Urinary bladder (tissue), 4 donors: ENCODE measurements around the gene SPOCK3. TPM values are rescaled to one million over a fixed set of nuclear protein-coding genes. Genes with fewer than 3 reads are reported as not detected.

Experiments used
- DNase-seq: peaks from one replicate; pipeline ENCODE4 v3.0.0-alpha.2; 2015; ENCODE audit errors: extremely low spot score
- H3K27ac ChIP-seq: one replicate; pipeline ENCODE4 v1.5.1; 2013; ENCODE audit warnings: low read depth, mild to moderate bottlenecking, moderate library complexity
- H3K36me3 ChIP-seq: one replicate; pipeline ENCODE4 v1.6.1; 2013; ENCODE audit warnings: mild to moderate bottlenecking, moderate library complexity; ENCODE audit not compliant: insufficient read depth
- H3K4me1 ChIP-seq: one replicate; pipeline ENCODE4 v1.6.1; 2013; ENCODE audit warnings: mild to moderate bottlenecking, moderate library complexity; ENCODE audit not compliant: insufficient read depth
- H3K4me3 ChIP-seq: one replicate; pipeline ENCODE4 v1.5.1; 2013; ENCODE audit warnings: low read depth, low read length
- WGBS: extraction: QIAGEN DNeasy Blood & Tissue Kit; methylation state at CpG from one replicate; pipeline ENCODE4 v1.1.7; 2013; 5-methylcytosine and 5-hydroxymethylcytosine counted together
- polyA plus RNA-seq: library from polyadenylated mRNA; stranded (reverse); fragments of 200-250 nt; gene quantifications from one replicate; pipeline ENCODE4 v1.2.3, GENCODE V29; 2013
- total RNA-seq: library from RNA; depleted of rRNA; stranded (reverse); fragments of >200 nt; gene quantifications from one replicate; pipeline ENCODE4 v1.2.3, GENCODE V29; 2014
- donor health status: healthy with polysubstance abuse.
- donor health status: healthy.

The SPOCK3 gene
- total and polyA plus RNA-seq, 2 donors, result 2.9 to 12.1 TPM

GRCh38 chr4:167052631-167053091 lies 181.6 kb downstream of the SPOCK3 start:
- Histone ChIP-seq H3K4me1 (no peaks in the 10 kb centered on the region), H3K27ac (no peak overlapping the region), H3K36me3 (no peaks in the 10 kb centered on the region), H3K4me3 (no peak overlapping the region)
- WGBS, result 49% methylated on average over 1 of the region's 1 CpG
- DNase-seq, result no peak

DNA sequence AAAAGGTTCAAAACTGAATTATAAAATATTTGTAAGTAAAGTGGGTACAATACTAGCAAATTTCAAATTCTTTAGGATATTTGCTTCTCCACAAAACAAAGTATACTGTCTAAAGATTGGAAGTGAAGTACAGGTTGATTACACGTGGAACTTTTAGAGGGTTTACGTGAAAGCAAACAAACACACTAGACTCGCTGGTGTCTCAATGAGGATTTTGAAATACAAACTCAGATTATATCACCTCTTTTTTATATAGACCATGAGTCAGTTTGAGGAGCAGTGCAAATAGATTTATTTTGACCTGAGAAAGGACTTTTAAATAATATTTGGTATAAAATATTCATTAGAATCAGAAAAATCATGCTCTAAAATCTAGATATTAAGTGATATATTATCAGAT lies 185.0 kb downstream of the SPOCK3 start:
- 75% methylated on average over 3 of the region's 3 CpGs for WGBS
- DNase-seq, result no peak
- H3K27ac ChIP-seq, result no peak overlapping the region
- no peaks in the 10 kb centered on the region for H3K4me1 ChIP-seq
- H3K4me3 ChIP-seq, result no peak overlapping the region
- no peaks in the 10 kb centered on the region for H3K36me3 ChIP-seq

- H3K27ac ChIP-seq, result no peak overlapping the region
- WGBS, result 84% methylated on average over 1 of the region's 1 CpG
- H3K4me3 ChIP-seq, result no peak overlapping the region
- no peaks in the 10 kb centered on the region for H3K36me3 ChIP-seq
- no peak for DNase-seq
- H3K4me1 ChIP-seq, result no peaks in the 10 kb centered on the region
These were observed 192.8 kb downstream of the SPOCK3 start for GRCh38 chr4:167041524-167041923.

DNA sequence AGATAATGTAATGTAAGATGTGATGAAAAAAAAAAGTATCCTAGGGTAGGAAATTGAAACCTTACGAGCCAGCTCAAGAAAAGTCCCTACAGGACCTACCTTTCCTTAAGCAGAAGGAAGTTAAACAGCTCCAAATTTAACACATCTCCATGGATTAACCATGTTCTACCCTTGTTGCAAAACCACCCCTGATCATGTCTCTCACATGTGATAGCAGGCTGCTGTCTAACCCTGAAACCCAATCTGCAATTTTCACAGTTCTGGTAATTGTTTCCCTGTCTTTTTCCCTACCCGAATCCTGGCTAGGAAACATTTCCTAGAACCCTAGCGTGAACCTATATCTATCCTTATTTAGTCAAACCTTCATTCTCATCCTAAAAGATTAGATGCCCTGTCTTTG lies 198.9 kb downstream of the SPOCK3 start:
- 80% methylated on average over 3 of the region's 3 CpGs for WGBS
- Histone ChIP-seq H3K36me3 (no peaks in the 10 kb centered on the region), H3K4me1 (no peaks in the 10 kb centered on the region), H3K4me3 (no peak overlapping the region), H3K27ac (no peak overlapping the region)
- no peak for DNase-seq

DNA sequence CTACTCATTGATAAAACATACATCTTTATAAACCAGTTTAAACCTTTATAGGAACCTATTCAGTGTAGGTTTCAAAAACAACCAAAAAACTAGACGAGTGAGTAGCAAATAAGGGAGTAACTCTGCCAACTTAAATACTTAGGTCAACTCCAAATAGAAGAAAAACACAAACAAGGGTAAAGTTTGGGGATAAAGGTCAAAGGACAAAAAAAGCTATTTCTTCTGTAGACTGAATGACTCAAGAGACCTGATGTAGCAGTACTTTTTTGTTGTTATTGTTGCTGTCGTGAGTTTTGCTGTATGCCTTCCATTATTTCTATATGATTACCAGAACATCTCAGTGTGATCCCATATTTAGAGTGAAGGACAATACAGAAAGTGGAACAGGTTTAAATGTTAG lies 199.3 kb downstream of the SPOCK3 start:
- H3K4me1 ChIP-seq, result no peaks in the 10 kb centered on the region
- no peak for DNase-seq
- WGBS, result 55% methylated on average over 2 of the region's 2 CpGs
- H3K27ac ChIP-seq, result no peak overlapping the region
- H3K4me3 ChIP-seq, result no peak overlapping the region
- no peaks in the 10 kb centered on the region for H3K36me3 ChIP-seq

DNA sequence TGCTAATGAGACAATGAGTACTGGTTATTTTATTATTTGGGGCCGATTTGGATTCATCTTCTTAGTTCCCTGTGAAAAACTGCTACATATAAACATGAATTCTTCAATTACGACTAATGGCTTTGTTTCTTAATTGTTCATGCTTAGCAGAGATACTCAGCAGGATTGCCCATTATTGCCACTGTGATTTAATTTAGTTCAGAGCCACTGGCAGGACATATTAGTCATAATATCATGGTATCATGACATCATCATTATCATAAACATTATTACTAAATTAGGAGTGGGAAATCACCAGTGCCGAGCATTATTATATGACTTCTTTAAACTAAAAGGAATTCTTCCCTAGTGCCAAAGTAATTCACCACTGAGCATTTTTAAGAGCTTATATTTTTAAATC lies 201.4 kb downstream of the SPOCK3 start:
- Histone ChIP-seq H3K27ac (no peak overlapping the region), H3K36me3 (no peaks in the 10 kb centered on the region), H3K4me1 (no peaks in the 10 kb centered on the region), H3K4me3 (no peak overlapping the region)
- 68% methylated on average over 3 of the region's 3 CpGs for WGBS
- DNase-seq, result no peak

DNA sequence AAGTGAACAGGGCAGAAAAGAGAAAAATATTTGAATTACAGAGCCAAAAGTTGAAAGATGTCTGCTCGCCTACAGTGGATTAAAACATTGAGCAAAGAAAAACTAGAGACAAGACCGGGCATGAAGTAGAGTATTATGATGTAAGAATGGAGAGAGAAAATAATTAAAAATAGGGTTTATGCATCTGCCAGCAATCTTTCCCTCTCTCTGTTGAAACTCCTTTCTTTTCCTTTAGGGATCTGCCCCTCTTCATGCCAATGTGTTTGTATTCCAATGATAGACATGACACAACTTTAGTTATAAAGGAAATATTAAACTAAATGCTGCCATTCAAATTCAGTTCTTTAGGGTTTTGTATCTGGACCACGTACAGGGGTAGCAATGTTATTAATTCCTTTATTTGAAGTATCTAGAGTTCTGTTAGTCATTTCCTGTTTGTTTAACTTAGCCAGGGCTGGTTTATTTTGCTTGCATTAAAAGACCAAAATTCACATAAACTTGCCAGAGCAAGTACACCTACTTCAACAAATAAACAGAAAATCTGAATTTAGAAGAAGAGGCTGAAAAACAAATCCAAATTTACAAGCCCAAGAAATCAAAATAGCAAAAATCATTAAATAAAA lies 202.6 kb downstream of the SPOCK3 start:
- no peak for DNase-seq
- Histone ChIP-seq H3K4me1 (no peaks in the 10 kb centered on the region), H3K36me3 (no peaks in the 10 kb centered on the region), H3K27ac (no peak overlapping the region), H3K4me3 (no peak overlapping the region)
- 43% methylated on average over 3 of the region's 3 CpGs for WGBS

DNA sequence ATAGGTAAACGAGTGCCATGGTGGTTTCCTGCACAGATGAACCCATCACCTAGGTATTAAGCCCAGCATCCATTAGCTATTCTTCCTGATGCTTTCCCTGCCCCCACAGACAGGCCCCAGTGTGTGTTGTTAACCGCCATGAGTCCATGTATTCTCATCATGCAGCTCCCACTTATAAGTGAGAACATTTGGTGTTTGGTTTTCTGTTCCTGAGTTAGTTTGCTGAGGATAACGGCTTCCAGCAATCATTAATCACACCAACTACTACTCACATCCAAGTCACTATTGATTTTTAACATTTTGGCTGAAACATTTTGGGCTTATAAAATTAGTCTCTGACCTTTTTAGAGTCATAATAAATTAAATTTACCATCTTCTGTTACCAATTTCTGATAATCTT lies 205.3 kb downstream of the SPOCK3 start:
- WGBS, result 89% methylated on average over 3 of the region's 3 CpGs
- DNase-seq, result no peak
- no peaks in the 10 kb centered on the region for H3K4me1 ChIP-seq
- no peak overlapping the region for H3K27ac ChIP-seq
- no peak overlapping the region for H3K4me3 ChIP-seq
- H3K36me3 ChIP-seq, result no peaks in the 10 kb centered on the region

- no peaks in the 10 kb centered on the region for H3K4me1 ChIP-seq
- 87% methylated on average over 3 of the region's 3 CpGs for WGBS
- no peak for DNase-seq
- H3K4me3 ChIP-seq, result no peak overlapping the region
- H3K36me3 ChIP-seq, result no peaks in the 10 kb centered on the region
- H3K27ac ChIP-seq, result no peak overlapping the region
These were observed 208.6 kb downstream of the SPOCK3 start for GRCh38 chr4:167025670-167026069.

DNA sequence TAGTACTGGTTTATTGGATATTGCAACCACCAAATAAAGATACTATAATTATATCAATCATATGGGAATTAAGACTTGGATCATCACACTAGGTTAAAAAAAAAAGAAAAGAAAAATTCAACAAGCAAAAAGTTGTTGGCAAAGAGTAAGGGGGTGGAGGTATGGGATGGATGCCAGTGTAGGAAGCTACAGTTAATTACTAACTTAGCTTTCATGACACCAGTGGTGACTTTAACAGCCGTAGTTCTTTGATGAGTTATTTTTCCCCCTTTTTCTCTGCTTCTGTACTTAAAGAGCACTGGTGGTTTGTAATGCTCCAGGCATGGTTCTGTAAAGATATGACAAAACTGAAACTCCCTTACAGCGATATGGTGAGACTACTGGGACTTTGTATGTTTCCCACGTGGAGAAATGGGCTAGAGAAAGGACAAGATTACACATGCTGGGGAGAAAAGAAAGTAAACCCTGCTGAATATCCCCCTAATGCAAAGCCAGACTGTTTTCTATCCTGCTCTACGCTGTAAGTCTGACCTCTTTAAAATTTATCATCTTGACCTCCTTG lies 210.8 kb downstream of the SPOCK3 start:
- H3K27ac ChIP-seq, result no peak overlapping the region
- H3K36me3 ChIP-seq, result no peaks in the 10 kb centered on the region
- H3K4me3 ChIP-seq, result no peak overlapping the region
- DNase-seq, result no peak
- no peaks in the 10 kb centered on the region for H3K4me1 ChIP-seq
- WGBS, result 40% methylated on average over 4 of the region's 4 CpGs

DNA sequence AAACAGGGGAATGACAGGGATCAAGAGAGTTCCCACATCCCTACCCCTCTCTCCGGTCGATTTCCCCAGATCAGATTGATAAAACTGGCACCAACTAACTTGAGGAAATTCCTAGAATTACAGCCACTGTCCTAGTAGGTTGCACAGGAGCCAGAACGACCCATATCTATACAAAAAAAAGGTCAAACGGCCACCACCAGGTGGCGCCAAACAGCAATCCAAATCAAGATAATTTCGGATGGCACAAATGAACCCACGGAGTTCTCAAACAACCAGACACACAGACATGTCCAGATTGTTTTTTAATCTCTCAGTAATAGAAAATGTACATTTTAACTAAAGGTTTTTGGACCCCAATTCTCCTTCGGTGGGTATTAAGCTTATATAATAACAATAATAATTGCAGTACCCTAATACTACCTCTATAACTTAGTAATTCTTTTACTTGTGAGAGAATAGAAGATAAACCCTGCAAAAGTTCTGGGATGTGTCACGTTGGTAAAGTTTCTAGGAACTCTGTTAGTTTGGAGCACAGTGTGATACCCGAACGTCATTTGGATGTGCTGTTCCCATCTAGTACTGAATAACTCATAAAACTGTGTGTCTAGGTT lies 212.6 kb downstream of the SPOCK3 start:
- Histone ChIP-seq H3K36me3 (no peaks in the 10 kb centered on the region), H3K4me1 (no peaks in the 10 kb centered on the region), H3K27ac (no peak overlapping the region), H3K4me3 (no peak overlapping the region)
- WGBS, result 24% methylated on average over 11 of the region's 11 CpGs
- peak; percentile 32 for DNase-seq

GRCh38 chr4:167020410-167020809 lies 213.9 kb downstream of the SPOCK3 start:
- no peak overlapping the region for H3K4me3 ChIP-seq
- no peak overlapping the region for H3K27ac ChIP-seq
- WGBS, result 52% methylated on average over 1 of the region's 1 CpG
- no peaks in the 10 kb centered on the region for H3K4me1 ChIP-seq
- DNase-seq, result no peak
- no peaks in the 10 kb centered on the region for H3K36me3 ChIP-seq

DNA sequence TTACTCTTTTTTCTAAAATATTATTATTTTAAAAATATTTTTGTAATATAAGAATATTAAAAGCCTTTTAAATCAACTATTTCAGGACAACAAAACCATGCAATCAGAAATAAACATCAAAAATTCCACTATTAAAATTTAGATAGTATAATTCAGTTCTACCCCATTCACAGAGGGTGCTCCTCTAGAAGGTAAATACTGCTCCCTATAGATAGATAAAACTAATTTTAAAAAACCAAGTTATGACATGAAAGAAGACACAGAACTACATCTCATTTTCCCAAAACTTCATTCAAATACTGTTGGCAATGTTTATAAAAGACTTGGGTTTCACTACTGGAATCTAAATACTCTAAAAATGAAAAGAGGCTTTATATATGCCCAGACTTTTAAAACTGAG lies 219.3 kb downstream of the SPOCK3 start:
- Histone ChIP-seq H3K4me1 (no peaks in the 10 kb centered on the region), H3K4me3 (no peak overlapping the region), H3K27ac (no peak overlapping the region), H3K36me3 (no peaks in the 10 kb centered on the region)
- DNase-seq, result no peak

DNA sequence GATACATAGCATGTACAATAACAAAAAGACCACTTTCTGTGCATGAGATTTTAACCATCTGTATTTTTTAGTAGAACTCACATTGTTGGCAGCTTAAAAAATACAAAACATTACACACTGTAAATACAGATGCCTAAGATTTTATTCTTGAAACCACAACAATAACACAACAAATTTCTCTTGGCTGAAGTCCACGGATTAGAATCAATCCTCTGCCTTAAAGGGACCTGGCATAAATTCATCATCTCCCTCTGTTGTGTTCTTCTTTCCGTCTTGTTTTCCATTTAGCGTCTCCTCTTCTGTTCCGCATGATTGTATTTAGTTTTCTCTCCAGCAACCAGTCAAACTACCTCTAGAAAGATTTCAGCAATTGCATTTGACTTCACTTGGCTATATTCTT lies 231.0 kb downstream of the SPOCK3 start:
- H3K36me3 ChIP-seq, result no peaks in the 10 kb centered on the region
- no peak overlapping the region for H3K4me3 ChIP-seq
- H3K4me1 ChIP-seq, result no peaks in the 10 kb centered on the region
- no peak for DNase-seq
- H3K27ac ChIP-seq, result no peak overlapping the region
- WGBS, result 61% methylated on average over 4 of the region's 4 CpGs
